GM12873 (cell line): ENCODE results near the gene DIP2C.

Source experiments
- CTCF ChIP-seq: IDR thresholded peaks from 2 replicates; pipeline ENCODE4 v1.5.1; 2012; ENCODE audit warnings: low read depth, mild to moderate bottlenecking, moderate library complexity, low read length, control low read depth; ENCODE audit not compliant: insufficient read depth; ENCODE audit errors: missing control alignments

The DIP2C gene

GRCh38 chr10:725302-725701 is 35.8 kb upstream of the DIP2C start:
- no peak for TF ChIP-seq CTCF

- no peak for TF ChIP-seq CTCF
These were observed 34.5 kb upstream of the DIP2C start for GRCh38 chr10:723973-724372.

GRCh38 chr10:722281-723060 is 33.0 kb upstream of the DIP2C start:
- no peak for TF ChIP-seq CTCF

GRCh38 chr10:718143-718700 is 28.8 kb upstream of the DIP2C start:
- no peak for TF ChIP-seq CTCF

- TF ChIP-seq CTCF = no peak
These were observed 28.0 kb upstream of the DIP2C start for GRCh38 chr10:717458-717857.

- no peak for TF ChIP-seq CTCF
These were observed 27.4 kb upstream of the DIP2C start for GRCh38 chr10:716821-717220.

GRCh38 chr10:714214-714613 is 24.7 kb upstream of the DIP2C start:
- no peak for TF ChIP-seq CTCF
